ENCODE measurements around the gene SH3BGR.

- TF ChIP-seq GATA2 (IDR thresholded peaks at IDR 0.05; ENCODE audit: low read depth, low read length) (no peak), GATA3 (IDR thresholded peaks at IDR 0.05; ENCODE audit: low read depth, low read length) (no peak)
These were observed 77.3 kb downstream of the SH3BGR start for GRCh38 chr21:39529026-39529425.
